Mammary epithelial cell (primary cell): ENCODE data around the gene ADGRD2.

Experiments used
- EZH2 ChIP-seq: IDR thresholded peaks from 2 replicates; pipeline ENCODE4 v1.6.1; 2012; ENCODE audit warnings: low read length, inconsistent platforms, borderline replicate concordance
- TF ChIP-seq, protein P1 (sequence below), 2 donors: IDR thresholded peaks in 1 of 2; conservative IDR thresholded peaks in 1 of 2; 2 replicates each; pipeline ENCODE4 v1.5.1; 2011 to 2012; ENCODE audit warnings: inconsistent platforms in 2 of 2, low read length in 2 of 2, mild to moderate bottlenecking in 2 of 2, control low read depth in 1 of 2, low read depth in 1 of 2; ENCODE audit not compliant: insufficient read depth in 1 of 2; ENCODE audit errors: extremely low read depth in 1 of 2

DNA sequence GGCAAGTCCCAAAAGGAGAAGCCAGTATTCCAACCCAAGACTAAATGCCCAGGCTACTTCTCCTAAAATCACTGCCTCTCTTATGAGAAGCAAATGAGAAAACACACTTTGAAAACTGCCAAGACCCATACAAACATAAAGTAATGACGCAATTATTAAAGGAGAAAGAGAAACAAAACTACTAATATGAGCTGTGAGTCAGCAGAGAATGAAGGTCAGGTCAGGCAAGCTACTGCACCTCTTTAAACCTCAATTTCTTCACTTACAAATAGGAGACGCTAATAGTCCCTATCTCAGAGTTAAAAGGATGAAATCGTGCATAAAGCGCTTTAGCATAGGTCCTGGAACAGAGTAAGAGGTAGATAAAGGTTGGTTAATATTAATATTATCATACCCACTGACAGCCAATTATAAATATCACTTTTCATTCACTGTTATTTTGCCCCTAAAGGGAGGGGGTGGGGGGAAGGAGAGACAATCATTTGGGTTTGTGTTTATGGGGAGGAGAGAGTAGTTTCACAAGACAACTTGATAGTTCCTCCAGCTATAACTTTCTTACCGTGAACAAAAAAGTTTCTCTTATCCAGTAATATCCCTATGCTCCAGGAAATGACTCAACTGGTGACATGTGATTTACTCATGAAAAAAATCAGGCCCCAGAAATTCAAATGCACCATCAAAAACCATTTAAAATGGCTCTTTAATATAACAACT, 38.6 kb upstream of the ADGRD2 start:
- TF ChIP-seq, protein P1, sequence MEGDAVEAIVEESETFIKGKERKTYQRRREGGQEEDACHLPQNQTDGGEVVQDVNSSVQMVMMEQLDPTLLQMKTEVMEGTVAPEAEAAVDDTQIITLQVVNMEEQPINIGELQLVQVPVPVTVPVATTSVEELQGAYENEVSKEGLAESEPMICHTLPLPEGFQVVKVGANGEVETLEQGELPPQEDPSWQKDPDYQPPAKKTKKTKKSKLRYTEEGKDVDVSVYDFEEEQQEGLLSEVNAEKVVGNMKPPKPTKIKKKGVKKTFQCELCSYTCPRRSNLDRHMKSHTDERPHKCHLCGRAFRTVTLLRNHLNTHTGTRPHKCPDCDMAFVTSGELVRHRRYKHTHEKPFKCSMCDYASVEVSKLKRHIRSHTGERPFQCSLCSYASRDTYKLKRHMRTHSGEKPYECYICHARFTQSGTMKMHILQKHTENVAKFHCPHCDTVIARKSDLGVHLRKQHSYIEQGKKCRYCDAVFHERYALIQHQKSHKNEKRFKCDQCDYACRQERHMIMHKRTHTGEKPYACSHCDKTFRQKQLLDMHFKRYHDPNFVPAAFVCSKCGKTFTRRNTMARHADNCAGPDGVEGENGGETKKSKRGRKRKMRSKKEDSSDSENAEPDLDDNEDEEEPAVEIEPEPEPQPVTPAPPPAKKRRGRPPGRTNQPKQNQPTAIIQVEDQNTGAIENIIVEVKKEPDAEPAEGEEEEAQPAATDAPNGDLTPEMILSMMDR (conservative IDR thresholded peaks at IDR 0.05 in 1 of 2, IDR thresholded peaks at IDR 0.05 in 1 of 2; ENCODE audit: extremely low read depth in 1 of 2, insufficient read depth in 1 of 2, low read depth in 1 of 2, low read length in 2 of 2): no peak
- TF ChIP-seq EZH2: no peak
